Measurements from ENCODE around the gene UBAP2L.

Gene UBAP2L

DNA sequence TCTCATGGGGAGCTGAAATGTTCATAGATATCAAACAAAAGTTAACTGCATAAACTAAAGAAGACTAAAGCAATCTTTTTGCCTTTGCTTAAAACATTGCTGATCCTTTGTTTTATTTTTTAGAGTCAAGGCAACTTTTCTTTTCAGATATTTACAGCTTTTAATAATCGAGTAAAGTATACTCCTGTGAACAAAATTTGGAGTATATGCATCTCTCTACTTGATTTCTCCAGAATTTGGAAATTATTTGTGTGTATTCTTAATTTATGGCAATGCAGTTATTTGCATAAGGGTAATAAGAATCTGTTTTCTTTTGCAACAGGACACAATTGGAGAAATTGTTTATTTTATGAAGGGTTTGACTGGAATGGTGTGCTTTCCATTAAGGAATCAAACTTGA is 95.9 kb downstream of the UBAP2L start:
- no peak for DNase-seq (ENCODE audit: low spot score)
- in situ Hi-C loops (cut with MboI; ENCODE audit: low sequenced_read_pairs, unreplicated experiment) = no loop called here
- TF ChIP-seq, protein P1, sequence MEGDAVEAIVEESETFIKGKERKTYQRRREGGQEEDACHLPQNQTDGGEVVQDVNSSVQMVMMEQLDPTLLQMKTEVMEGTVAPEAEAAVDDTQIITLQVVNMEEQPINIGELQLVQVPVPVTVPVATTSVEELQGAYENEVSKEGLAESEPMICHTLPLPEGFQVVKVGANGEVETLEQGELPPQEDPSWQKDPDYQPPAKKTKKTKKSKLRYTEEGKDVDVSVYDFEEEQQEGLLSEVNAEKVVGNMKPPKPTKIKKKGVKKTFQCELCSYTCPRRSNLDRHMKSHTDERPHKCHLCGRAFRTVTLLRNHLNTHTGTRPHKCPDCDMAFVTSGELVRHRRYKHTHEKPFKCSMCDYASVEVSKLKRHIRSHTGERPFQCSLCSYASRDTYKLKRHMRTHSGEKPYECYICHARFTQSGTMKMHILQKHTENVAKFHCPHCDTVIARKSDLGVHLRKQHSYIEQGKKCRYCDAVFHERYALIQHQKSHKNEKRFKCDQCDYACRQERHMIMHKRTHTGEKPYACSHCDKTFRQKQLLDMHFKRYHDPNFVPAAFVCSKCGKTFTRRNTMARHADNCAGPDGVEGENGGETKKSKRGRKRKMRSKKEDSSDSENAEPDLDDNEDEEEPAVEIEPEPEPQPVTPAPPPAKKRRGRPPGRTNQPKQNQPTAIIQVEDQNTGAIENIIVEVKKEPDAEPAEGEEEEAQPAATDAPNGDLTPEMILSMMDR (IDR thresholded peaks at IDR 0.05; ENCODE audit: borderline replicate concordance, control extremely low read depth, extremely low read depth, insufficient read depth, missing control alignments) = no peak

DNA sequence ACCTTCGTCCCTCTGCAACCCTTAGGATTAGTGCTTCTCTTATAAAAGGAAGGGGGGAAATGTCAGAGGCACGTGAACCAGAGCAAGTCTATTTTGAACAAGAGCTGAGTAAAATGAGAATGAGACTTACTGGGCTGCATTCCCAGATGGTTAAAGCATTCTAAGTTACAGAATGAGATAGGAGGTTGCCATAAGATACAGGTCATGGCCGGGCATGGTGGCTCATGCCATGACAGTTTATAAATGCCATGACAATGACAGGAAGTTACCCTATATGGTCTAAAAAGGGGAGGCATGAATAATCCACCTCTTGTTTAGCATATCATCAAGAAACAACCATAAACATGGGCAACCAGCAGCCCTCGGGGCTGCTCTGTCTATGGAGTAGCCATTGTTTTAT is 97.6 kb downstream of the UBAP2L start:
- TF ChIP-seq, protein P1 (IDR thresholded peaks at IDR 0.05; ENCODE audit: borderline replicate concordance, control extremely low read depth, extremely low read depth, insufficient read depth, missing control alignments) = no peak
- no peak for DNase-seq (ENCODE audit: low spot score)
- in situ Hi-C loops (cut with MboI; ENCODE audit: low sequenced_read_pairs, unreplicated experiment) = no loop called here
